Measurements from ENCODE around the gene FMN2. TPM values are rescaled to one million over a fixed set of nuclear protein-coding genes. Genes with fewer than 3 reads are reported as not detected.
A peak's percentile ranks its signal among the peaks of the same experiment; 100 is the strongest.

Gene FMN2
- polyA plus RNA-seq, 2 of the 4 experiments (the other 2 are of a cell fraction): 2.8 to 4.2 TPM

- H3K4me3 ChIP-seq: no peak overlapping the region
- no peak for TF ChIP-seq RNF2 (IDR thresholded peaks at IDR 0.05; ENCODE audit: borderline replicate concordance, low read depth)
- no peak for TF ChIP-seq FOSB (CRISPR knock-in tag; IDR thresholded peaks at IDR 0.05)
- no peak for TF ChIP-seq HOXA7 (CRISPR knock-in tag; IDR thresholded peaks at IDR 0.05)
- no peak for TF ChIP-seq CHD2 (IDR thresholded peaks at IDR 0.05; ENCODE audit: low read length, partially characterized antibody)
- TF ChIP-seq ESRRA (IDR thresholded peaks at IDR 0.05; ENCODE audit: borderline replicate concordance, low read length): no peak
- no peak for TF ChIP-seq HOXB5 (CRISPR knock-in tag; IDR thresholded peaks at IDR 0.05)
- no peak for TF ChIP-seq E2F6 (IDR thresholded peaks at IDR 0.05; ENCODE audit: borderline replicate concordance, low read depth)
- no peak for TF ChIP-seq TFCP2L1 (CRISPR knock-in tag; IDR thresholded peaks at IDR 0.05)
- TF ChIP-seq EHMT2 (IDR thresholded peaks at IDR 0.05; ENCODE audit: low read depth): no peak
- no peak for TF ChIP-seq MAZ (IDR thresholded peaks at IDR 0.05; ENCODE audit: borderline replicate concordance, low read depth, low read length)
- TF ChIP-seq RARB (CRISPR knock-in tag; IDR thresholded peaks at IDR 0.05): no peak
- no peak for TF ChIP-seq BCL3 (IDR thresholded peaks at IDR 0.05)
- no peak for TF ChIP-seq CHD4 (IDR thresholded peaks at IDR 0.05; ENCODE audit: borderline replicate concordance)
- no peak for TF ChIP-seq KDM1A (IDR thresholded peaks at IDR 0.05; ENCODE audit: low read depth)
- TF ChIP-seq FOSL2 (IDR thresholded peaks at IDR 0.05): no peak
- no peak for TF ChIP-seq FOSL2 (CRISPR knock-in tag; IDR thresholded peaks at IDR 0.05)
- no peak for TF ChIP-seq HEYL (CRISPR knock-in tag; IDR thresholded peaks at IDR 0.05)
- TF ChIP-seq NPAS2 (CRISPR knock-in tag; IDR thresholded peaks at IDR 0.05; ENCODE audit: borderline replicate concordance): no peak
- no peak for TF ChIP-seq ZC3H11A (IDR thresholded peaks at IDR 0.05)
- ChIA-PET POLR2A (no interaction called here), CTCF (interaction anchor here (0.6 kb wide), 1 partner anchor 9 kb away, joined by 3 read pairs; no protein-coding TSS in a partner anchor)
- no peak overlapping the region for H3K4me2 ChIP-seq
- no peaks in the 10 kb centered on the region for H3K9me3 ChIP-seq
- no peak overlapping the region for H3K27ac ChIP-seq
- WGBS (ENCODE audit: missing lambda C conversion rate): 36% methylated on average over 3 of the region's 3 CpGs
- ATAC-seq (peak; percentile 62 to 64; a peak in 4 of 6 replicates), FAIRE-seq (no peak), DNase-seq (ENCODE audit: low read depth in 1 of 2, low spot score in 1 of 2) (no peak)
- H3K4me1 ChIP-seq: no peaks in the 10 kb centered on the region
These were observed 18.6 kb upstream of the FMN2 start for GRCh38 chr1:240073097-240073496.

- FAIRE-seq (no peak), DNase-seq (ENCODE audit: low read depth in 1 of 2, low spot score in 1 of 2) (no peak), ATAC-seq (no peak)
- Histone ChIP-seq H3K4me2 (no peak overlapping the region), H3K4me1 (no peaks in the 10 kb centered on the region), H3K9me3 (0 out of 3 replicates have a peak, but pooled peaks cover 4% of the 10 kb centered on the region), H3K27ac (no peak overlapping the region), H3K4me3 (no peak overlapping the region)
- TF ChIP-seq FOSL2 (IDR thresholded peaks at IDR 0.05) (no peak), FOSL2 (CRISPR knock-in tag; IDR thresholded peaks at IDR 0.05) (no peak)
- 76% methylated on average over 5 of the region's 5 CpGs for WGBS (ENCODE audit: missing lambda C conversion rate)
- POLR2A ChIA-PET: no interaction called here
- CTCF ChIA-PET: no interaction called here
These were observed 17.3 kb upstream of the FMN2 start for GRCh38 chr1:240074422-240074821.

GRCh38 chr1:240074908-240075307, 16.8 kb upstream of the FMN2 start:
- ChIA-PET POLR2A (no interaction called here), CTCF (no interaction called here)
- no peak for FAIRE-seq
- H3K27ac ChIP-seq: no peak overlapping the region
- no peaks in the 10 kb centered on the region for H3K4me1 ChIP-seq
- 70% methylated on average over 3 of the region's 3 CpGs for WGBS (ENCODE audit: missing lambda C conversion rate)
- no peak for ATAC-seq
- 0 out of 3 replicates have a peak, but pooled peaks cover 4% of the 10 kb centered on the region for H3K9me3 ChIP-seq
- no peak for DNase-seq (ENCODE audit: low read depth in 1 of 2, low spot score in 1 of 2)
- no peak overlapping the region for H3K4me3 ChIP-seq
- no peak overlapping the region for H3K4me2 ChIP-seq
- TF ChIP-seq EHMT2 (IDR thresholded peaks at IDR 0.05; ENCODE audit: low read depth): no peak

- no peak overlapping the region for H3K27ac ChIP-seq
- TF ChIP-seq HMGXB4 (CRISPR knock-in tag; IDR thresholded peaks at IDR 0.05; ENCODE audit: borderline replicate concordance) (no peak), HOXB13 (CRISPR knock-in tag; IDR thresholded peaks at IDR 0.05; ENCODE audit: low read depth) (no peak), NFE2L2 (conservative IDR thresholded peaks at IDR 0.05; ENCODE audit: low read length) (no peak), KDM5A (IDR thresholded peaks at IDR 0.05) (no peak), RAD21 (conservative IDR thresholded peaks at IDR 0.05 in 1 of 2, IDR thresholded peaks at IDR 0.05 in 1 of 2) (no peak), MAZ (IDR thresholded peaks at IDR 0.05; ENCODE audit: borderline replicate concordance, low read depth, low read length) (no peak), NR3C1 (IDR thresholded peaks at IDR 0.05) (no peak), JUN (IDR thresholded peaks at IDR 0.05) (no peak), USF2 (IDR thresholded peaks at IDR 0.05) (no peak), GATA3 (IDR thresholded peaks at IDR 0.05; ENCODE audit: borderline replicate concordance) (no peak), BHLHE40 (IDR thresholded peaks at IDR 0.05; ENCODE audit: low read depth, low read length) (no peak)
- no peak overlapping the region for H3K4me2 ChIP-seq
- ATAC-seq (no peak), DNase-seq (ENCODE audit: low read depth in 1 of 2, low spot score in 1 of 2) (no peak), FAIRE-seq (no peak)
- H3K4me3 ChIP-seq: no peak overlapping the region
- POLR2A ChIA-PET: no interaction called here
- CTCF ChIA-PET: no interaction called here
- WGBS (ENCODE audit: missing lambda C conversion rate): 71% methylated on average over 1 of the region's 1 CpG
- H3K9me3 ChIP-seq: no peaks in the 10 kb centered on the region
- H3K4me1 ChIP-seq: peaks cover 10% of the 10 kb centered on the region; the same call in 2 of the 3 replicates
These were observed 7.3 kb upstream of the FMN2 start for GRCh38 chr1:240084337-240084736.
